GM12874 (cell line): Measurements from ENCODE around the gene PRPS1.
A peak's percentile ranks its signal among the peaks of the same experiment; 100 is the strongest.

Experiments
- TF ChIP-seq, protein P1 (sequence below): IDR thresholded peaks from 2 replicates; pipeline ENCODE4 v1.5.1; 2011; ENCODE audit warnings: low read depth, mild to moderate bottlenecking, control low read depth, low read length, moderate library complexity; ENCODE audit not compliant: insufficient read depth

The PRPS1 gene

DNA sequence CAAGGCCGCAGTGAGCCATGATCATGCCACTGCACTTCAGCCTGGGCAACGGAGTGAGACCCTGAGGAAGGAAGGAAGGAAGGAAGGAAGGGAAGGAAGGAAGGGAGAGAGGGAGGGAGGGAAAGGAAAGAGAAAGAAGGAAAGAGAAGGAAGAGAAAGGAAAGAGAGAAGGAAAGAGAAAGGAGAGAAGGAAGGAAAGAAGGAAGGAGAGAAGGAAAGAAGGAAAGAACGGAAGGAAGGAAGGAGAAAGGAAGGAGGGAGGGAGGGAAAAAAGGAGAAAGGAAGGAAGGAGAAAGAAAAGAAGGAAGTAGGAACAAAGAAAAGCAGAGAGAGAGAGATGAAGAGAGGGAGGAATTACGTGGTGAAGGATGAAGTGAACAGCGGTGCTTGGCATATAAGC lies 30.4 kb downstream of the PRPS1 start:
- TF ChIP-seq, protein P1, sequence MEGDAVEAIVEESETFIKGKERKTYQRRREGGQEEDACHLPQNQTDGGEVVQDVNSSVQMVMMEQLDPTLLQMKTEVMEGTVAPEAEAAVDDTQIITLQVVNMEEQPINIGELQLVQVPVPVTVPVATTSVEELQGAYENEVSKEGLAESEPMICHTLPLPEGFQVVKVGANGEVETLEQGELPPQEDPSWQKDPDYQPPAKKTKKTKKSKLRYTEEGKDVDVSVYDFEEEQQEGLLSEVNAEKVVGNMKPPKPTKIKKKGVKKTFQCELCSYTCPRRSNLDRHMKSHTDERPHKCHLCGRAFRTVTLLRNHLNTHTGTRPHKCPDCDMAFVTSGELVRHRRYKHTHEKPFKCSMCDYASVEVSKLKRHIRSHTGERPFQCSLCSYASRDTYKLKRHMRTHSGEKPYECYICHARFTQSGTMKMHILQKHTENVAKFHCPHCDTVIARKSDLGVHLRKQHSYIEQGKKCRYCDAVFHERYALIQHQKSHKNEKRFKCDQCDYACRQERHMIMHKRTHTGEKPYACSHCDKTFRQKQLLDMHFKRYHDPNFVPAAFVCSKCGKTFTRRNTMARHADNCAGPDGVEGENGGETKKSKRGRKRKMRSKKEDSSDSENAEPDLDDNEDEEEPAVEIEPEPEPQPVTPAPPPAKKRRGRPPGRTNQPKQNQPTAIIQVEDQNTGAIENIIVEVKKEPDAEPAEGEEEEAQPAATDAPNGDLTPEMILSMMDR: no peak

DNA sequence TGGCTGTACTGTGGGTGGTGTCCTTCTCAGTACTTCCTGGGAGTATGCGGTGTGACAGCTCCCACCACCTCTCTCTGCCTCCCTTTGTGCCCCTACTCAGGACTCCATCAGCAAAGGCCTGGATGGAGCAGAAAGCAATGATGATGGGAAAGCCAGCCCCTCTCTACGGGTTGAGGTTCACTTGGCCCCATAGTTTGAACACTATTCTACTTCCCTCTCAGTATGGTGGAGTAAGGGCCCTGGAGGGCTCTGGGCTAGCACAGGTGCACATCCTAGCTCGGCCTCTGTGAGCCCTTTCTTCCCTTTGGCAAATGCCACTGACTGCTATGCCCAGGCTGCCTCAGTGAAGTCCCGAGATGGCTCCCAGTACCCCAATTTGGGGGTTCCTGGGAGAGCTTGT lies 31.0 kb downstream of the PRPS1 start:
- TF ChIP-seq, protein P1: no peak

GRCh38 chrX:107659768-107660167 lies 31.5 kb downstream of the PRPS1 start:
- TF ChIP-seq, protein P1: peak; percentile 38; the same call in 1 of the 2 replicates

DNA sequence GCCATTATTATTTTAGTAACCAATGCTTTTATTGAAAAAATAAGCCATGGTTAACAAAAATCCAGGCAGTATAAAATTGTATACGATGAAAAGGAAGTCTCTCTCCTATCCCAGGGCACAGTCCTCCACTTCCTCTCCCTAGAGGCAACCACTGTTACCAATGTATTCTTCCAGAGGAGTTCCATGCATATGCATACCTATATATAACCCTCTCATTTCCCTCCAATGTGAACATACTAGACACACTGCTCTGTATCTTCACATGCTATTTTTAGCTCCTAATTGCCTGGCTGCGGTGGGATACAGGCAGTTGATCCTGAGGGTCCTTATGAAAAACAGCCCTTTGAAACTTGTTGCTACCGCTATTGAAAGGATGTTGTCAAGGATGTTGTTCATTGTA lies 33.8 kb downstream of the PRPS1 start:
- TF ChIP-seq, protein P1: no peak

DNA sequence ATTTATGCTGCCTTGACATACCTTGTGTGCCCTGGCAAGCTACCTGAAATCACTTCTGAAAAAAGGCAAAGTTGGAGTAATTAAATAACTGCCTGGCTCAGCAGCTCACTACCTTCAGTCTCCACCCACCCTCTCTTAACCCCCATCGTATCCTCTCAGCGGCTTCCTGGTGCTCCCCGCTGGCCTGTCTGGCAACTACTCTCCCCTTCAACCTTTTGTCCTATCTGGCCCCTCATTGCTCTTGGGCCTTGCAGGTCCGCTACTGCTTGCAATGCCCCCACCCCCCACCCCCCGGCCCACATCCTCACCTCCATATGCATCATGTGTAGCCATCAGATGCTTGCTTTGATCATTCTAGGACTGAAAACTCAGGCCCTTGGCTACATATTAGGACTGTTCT lies 34.5 kb downstream of the PRPS1 start:
- TF ChIP-seq, protein P1: no peak

- TF ChIP-seq, protein P1: no peak
Observed at GRCh38 chrX:107666931-107667330, 38.6 kb downstream of the PRPS1 start.

- TF ChIP-seq, protein P1: no peak
Observed at GRCh38 chrX:107667426-107667825, 39.1 kb downstream of the PRPS1 start.

DNA sequence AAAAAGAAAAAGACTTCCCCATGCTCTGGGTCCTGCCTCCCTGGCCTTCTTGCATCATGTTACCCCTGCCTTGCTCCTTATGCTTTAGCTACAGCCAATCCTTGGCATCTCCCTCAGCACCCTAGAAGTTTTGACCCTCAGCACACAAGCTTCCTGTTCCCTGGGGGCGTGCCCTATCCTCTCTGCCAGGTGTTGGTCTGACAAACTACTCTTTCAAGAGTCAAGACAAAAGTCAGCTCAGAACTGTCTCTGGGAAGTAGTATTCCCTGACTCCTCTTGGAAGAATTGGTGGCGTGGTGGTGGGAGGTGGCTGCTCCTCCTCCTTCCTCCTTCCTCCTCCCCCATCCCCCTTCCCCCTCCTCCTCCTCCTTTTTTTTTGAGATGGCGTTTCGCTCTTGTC lies 41.0 kb downstream of the PRPS1 start:
- TF ChIP-seq, protein P1: no peak
